Mucosa of stomach (tissue), 1 donor: ENCODE measurements around the gene PEA15.

Experiments used
- H3K27me3 ChIP-seq: one replicate; pipeline ENCODE4 v1.7.0; 2013; ENCODE audit warnings: mild to moderate bottlenecking, low read length; ENCODE audit not compliant: control insufficient read depth, insufficient read depth
- H3K36me3 ChIP-seq: one replicate; pipeline ENCODE4 v1.7.0; 2013; ENCODE audit warnings: low read length; ENCODE audit not compliant: control insufficient read depth, insufficient read depth
- H3K4me1 ChIP-seq: one replicate; pipeline ENCODE4 v1.7.0; 2013; ENCODE audit warnings: mild to moderate bottlenecking, low read length; ENCODE audit not compliant: control insufficient read depth, insufficient read depth
- H3K4me3 ChIP-seq: one replicate; pipeline ENCODE4 v1.7.0; 2013; ENCODE audit warnings: low read length
- H3K9ac ChIP-seq: one replicate; pipeline ENCODE4 v1.7.0; 2013; ENCODE audit warnings: mild to moderate bottlenecking, low read length, moderate library complexity
- H3K9me3 ChIP-seq: one replicate; pipeline ENCODE4 v1.7.0; 2013; ENCODE audit warnings: mild to moderate bottlenecking, low read length, moderate library complexity; ENCODE audit not compliant: control insufficient read depth
- donor health status: Pancreatic carcinoma.

Gene PEA15

DNA sequence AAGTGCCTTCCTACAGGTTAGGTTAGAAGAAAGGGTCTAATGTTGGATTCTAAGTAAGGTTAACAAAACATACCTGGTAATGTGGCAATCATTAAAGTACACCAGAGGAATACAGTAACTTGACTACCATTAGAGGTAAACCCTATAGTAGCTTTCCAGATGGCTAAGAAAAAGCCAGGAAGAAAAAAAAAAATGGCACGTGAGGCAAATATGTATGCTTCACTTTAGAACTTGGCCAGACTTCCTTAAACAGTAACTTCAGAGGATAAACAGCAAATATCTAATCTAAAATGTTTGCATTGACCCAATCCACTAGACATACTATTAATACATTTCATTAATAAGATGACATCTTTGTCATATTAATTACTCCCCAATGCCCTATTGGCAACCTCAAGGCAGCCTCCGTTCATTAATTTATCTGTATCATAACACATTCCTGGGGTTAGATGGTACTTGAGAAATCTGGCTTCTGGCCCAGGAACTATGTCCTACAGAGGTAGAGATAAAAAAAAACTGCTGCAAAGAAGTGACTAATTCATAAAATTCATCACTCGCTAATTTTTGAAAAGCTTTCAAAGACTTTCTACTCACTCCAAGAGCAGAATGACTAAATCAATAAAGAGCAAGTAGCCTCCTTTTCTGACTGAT lies 51.3 kb downstream of the PEA15 start:
- H3K4me1 ChIP-seq, result peaks cover 19% of the 10 kb centered on the region
- H3K9ac ChIP-seq, result no peak overlapping the region

DNA sequence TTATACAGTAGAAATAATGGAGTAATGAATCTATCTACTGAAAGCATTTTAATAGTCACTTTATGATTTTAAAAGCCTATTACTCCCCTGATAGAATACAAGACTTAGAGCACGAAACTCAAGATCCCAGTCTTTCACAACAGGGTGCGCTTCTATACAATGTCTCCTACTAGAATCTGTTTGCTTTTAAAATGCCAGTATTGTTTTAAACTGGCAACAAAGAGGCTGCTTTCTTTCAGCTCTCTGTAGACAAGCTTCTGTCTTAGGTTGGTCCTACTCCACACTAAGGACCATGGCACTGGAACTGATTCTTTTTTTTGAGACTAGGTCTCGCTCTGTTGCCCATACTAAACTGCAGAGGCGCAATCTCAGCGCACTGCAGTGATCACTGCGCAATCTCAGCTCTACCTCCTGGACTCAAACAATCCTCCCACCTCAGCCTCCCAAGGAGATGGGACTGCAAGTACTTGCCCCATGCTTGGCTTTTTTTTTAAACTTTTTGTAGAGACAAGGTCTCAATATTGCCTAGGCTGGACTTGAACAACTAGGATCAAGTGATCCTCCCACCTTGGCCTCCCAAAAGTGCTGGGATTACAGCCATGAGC lies 52.3 kb downstream of the PEA15 start:
- Histone ChIP-seq H3K9ac (no peak overlapping the region), H3K4me1 (peaks cover 19% of the 10 kb centered on the region), H3K4me3 (no peak overlapping the region), H3K9me3 (no peaks in the 10 kb centered on the region), H3K36me3 (no peaks in the 10 kb centered on the region), H3K27me3 (no peaks in the 10 kb centered on the region)

More for the DNA sequence above, 51.3 kb downstream of the PEA15 start:
- no peak overlapping the region for H3K4me3 ChIP-seq
- H3K36me3 ChIP-seq, result no peaks in the 10 kb centered on the region
- H3K9me3 ChIP-seq, result no peaks in the 10 kb centered on the region
- H3K27me3 ChIP-seq, result no peaks in the 10 kb centered on the region

DNA sequence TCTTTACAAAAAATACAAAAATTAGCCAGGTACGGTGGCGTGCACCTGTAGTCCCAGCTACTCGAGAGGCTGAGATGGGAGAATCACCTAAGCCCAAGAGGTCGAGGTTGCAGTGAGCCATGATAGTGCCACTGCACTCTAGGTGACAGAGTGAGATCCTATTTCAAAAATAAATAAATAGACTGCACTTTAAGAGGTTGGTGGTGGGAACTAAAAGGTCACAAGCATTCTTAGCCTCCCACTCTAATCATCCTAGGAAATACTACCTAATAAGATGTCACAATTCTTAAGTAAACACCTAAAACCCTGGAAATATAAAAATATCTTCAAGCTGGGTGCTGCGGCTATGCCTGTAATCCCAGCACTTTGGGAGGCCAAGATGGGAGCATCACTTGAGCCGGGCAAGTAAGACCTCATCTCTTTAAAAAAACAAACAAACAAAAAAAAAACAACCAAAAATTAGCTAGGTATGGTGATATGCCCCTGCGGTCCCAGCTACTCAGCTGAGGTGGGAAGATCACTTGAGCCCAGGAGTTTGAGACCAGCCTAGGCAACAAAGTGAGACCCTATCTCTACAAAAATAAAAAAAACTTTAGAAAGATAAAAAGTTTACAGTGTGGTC lies 53.1 kb downstream of the PEA15 start:
- Histone ChIP-seq H3K27me3 (no peaks in the 10 kb centered on the region), H3K4me3 (no peak overlapping the region), H3K36me3 (no peaks in the 10 kb centered on the region), H3K9me3 (no peaks in the 10 kb centered on the region), H3K9ac (no peak overlapping the region), H3K4me1 (peaks cover 26% of the 10 kb centered on the region)

DNA sequence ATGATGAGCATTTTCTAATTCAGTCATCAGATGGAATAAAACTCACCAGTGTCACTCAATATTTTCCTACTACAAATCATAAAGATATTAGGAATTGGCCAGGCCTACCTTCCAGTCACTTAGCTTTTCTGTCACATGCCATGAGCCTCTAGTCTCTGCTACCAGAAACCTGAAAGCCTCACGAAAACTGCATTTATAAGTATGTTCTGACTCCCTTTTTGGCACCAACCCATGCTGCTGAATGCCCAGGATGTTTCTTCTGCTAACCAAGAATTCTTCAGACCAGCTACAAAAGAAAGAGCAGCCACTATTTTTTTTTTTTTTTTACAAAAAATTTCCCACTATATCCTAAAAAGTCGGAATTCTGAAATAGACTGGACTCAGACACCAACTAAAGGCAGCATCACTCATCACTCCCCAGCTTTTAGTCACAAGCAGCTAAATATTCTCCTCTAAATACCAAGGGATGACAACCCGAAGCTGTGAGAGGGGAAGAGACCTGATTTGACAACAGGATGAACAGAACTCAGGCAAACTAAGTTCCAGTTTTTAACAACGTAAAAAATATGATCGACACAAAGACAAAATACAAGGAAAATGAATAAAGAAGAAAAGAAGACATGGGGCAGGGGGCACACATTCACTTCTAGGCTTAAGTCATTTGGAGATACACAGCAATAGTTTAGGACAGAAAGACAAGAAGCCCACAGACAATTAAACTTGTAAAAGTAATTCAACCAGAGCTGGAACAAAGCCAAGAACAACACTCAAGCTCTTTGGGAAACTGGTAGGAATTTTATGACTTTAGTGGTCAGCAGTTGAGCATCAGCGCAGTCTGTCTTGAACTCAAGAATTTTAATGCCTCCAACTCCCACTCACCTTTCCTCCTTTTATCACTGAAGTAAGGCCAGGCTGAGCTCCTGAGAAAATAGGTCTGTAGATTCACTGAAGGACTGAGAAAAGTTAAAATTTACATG lies 55.5 kb downstream of the PEA15 start:
- Histone ChIP-seq H3K4me1 (peaks cover 26% of the 10 kb centered on the region), H3K9ac (no peak overlapping the region), H3K27me3 (no peaks in the 10 kb centered on the region), H3K9me3 (no peaks in the 10 kb centered on the region), H3K36me3 (no peaks in the 10 kb centered on the region), H3K4me3 (no peak overlapping the region)

DNA sequence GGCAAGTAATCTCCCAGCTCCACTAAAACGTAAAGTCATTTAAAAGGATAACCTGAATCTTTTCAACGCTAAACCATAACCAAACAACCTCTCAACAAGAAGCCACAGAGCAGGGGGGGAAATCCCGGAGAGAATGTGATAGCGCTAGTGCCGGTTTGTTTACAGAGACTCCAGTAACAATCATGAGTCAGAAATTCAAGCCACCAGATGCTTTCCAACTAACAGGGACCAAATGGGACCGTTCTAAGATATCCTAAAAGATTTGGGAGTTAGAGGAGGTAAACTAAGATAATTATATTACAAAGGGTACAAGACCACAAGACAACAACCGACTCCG lies 56.3 kb downstream of the PEA15 start:
- H3K4me1 ChIP-seq, result peaks cover 22% of the 10 kb centered on the region
- H3K4me3 ChIP-seq, result peak overlapping the region; percentile 100
- no peaks in the 10 kb centered on the region for H3K36me3 ChIP-seq
- H3K9me3 ChIP-seq, result no peaks in the 10 kb centered on the region
- H3K27me3 ChIP-seq, result no peaks in the 10 kb centered on the region
- peak overlapping the region; percentile 100 for H3K9ac ChIP-seq

DNA sequence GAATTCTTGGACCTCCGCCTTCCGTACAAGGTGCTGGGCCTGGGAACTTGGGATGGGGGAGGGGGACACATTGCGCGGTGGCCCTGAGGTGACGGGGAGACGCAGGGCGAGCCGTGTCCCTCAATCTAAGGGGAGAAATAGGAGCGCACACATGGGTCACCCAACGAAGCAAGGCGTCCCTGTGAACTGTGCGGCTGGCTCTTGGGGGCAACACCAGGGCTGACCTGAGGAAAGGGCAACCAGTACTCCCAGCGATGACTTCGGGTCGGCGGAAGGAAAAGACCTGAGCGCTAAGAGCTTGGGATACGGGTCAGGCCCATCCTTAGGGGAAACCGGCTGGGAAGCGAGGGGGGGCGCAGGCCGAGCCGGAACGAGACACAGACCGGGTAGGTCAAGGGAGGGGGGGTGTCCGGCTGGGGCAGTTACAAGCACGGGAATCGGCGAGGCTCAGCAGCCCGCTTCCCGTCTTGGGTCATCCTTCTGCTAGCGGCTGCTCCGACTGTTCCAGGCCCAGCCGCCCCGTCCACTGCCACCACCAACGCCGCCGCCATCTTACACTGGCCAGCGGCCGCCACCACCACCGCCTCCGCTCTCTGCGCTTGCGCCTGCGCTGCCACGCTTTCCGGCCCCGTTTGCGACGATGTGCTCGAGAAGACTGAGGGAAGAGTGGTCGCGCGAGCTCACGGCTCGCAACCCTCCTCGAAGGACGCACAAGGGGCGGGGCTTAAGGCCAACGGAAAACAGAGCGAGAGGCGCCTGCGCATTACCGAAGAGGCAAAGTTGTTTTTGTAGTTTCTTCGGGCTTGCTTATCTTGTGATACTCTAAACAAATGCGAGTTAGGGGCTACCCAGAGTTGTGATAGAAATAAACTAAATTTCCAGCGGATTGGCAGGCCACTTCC lies 57.0 kb downstream of the PEA15 start, which contains the start of gene DCAF8:
DCAF8 (minus strand) TSS at position 657 of the 902 bp plus-strand sequence. CDS start 18,541 bp downstream, outside the sequence.
- H3K36me3 ChIP-seq, result no peaks in the 10 kb centered on the region
- no peaks in the 10 kb centered on the region for H3K9me3 ChIP-seq
- H3K9ac ChIP-seq, result peak within 1 kb of the TSS; percentile 100
- peak within 1 kb of the TSS; percentile 100 for H3K4me3 ChIP-seq
- no peaks in the 10 kb centered on the region for H3K27me3 ChIP-seq
- H3K4me1 ChIP-seq, result peaks cover 19% of the 10 kb centered on the region

DNA sequence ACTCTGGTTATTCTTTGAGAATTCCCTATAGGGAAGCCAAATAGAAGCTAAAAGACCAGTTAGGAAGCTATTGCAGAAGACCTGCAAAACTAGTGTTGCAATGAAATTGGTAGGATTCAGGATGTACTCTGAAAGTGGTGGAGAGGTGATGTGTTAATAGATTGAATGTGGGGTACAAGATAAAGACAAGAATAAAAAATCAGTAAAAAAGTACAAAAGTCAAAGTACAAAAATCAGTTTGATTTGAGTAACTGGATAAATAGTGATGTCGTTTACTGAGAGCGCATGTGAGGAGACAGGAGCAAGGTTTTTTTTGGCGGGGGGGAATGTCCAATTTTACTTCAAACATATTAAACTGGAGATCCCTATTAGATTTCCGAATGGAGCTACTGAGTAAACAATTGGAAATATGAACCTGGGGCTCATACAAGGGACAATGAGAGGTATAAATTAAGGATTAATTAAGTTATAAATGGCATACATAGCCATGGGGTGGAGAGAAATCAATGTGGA lies 59.7 kb downstream of the PEA15 start:
- no peak overlapping the region for H3K9ac ChIP-seq
- no peaks in the 10 kb centered on the region for H3K36me3 ChIP-seq
- no peak overlapping the region for H3K4me3 ChIP-seq
- H3K4me1 ChIP-seq, result peaks cover 12% of the 10 kb centered on the region
- no peaks in the 10 kb centered on the region for H3K27me3 ChIP-seq
- no peaks in the 10 kb centered on the region for H3K9me3 ChIP-seq
